OCI-LY1 (cell line): Measurements from ENCODE around the gene ZNF90.
"Not testable (repeated sequence)": the region's sequence is repeated elsewhere in the genome, so short reads cannot be mapped to it uniquely, and the experiment has no call there.

Source experiments
- H2AFZ ChIP-seq: fragments of 200-600 bp; sonication (generic), shearing (Covaris generic); 2 replicates; pipeline ENCODE4 v1.6.0; 2014; ENCODE audit warnings: antibody characterized with exemption, mild to moderate bottlenecking, low read length
- H3F3A ChIP-seq: fragments of 200-600 bp; sonication (generic), shearing (Covaris generic); 2 replicates; pipeline ENCODE4 v1.6.0; 2014; ENCODE audit warnings: mild to moderate bottlenecking, antibody characterized with exemption, low read length, moderate library complexity; ENCODE audit not compliant: insufficient read depth
- H3K27ac ChIP-seq: fragments of 200-600 bp; sonication (generic); 2 replicates; pipeline ENCODE4 v1.5.1; 2014; ENCODE audit warnings: low read length, mixed run types, mild to moderate bottlenecking, low read depth; ENCODE audit not compliant: poor library complexity, severe bottlenecking
- H3K27me3 ChIP-seq: fragments of 200-600 bp; sonication (generic); 2 replicates; pipeline ENCODE4 v1.6.0; 2014; ENCODE audit warnings: antibody characterized with exemption, mild to moderate bottlenecking, low read length, moderate library complexity; ENCODE audit not compliant: insufficient read depth
- H3K36me3 ChIP-seq: fragments of 200-600 bp; sonication (generic); 2 replicates; pipeline ENCODE4 v1.6.1; 2014; ENCODE audit warnings: mild to moderate bottlenecking, antibody characterized with exemption, low read length, moderate library complexity, mixed read lengths; ENCODE audit not compliant: insufficient read depth
- H3K4me1 ChIP-seq: fragments of 200-600 bp; sonication (generic); 2 replicates; pipeline ENCODE4 v1.5.1; 2014; ENCODE audit warnings: mild to moderate bottlenecking, low read length, moderate library complexity; ENCODE audit not compliant: insufficient read depth, severe bottlenecking
- H3K4me2 ChIP-seq: fragments of 200-600 bp; sonication (generic), shearing (Covaris generic); 2 replicates; pipeline ENCODE4 v1.6.1; 2014; ENCODE audit warnings: low read length
- H3K4me3 ChIP-seq: fragments of 200-600 bp; sonication (generic); 2 replicates; pipeline ENCODE4 v1.5.1; 2014; ENCODE audit warnings: low read length, low read depth, mild to moderate bottlenecking, mixed read lengths; ENCODE audit not compliant: poor library complexity, severe bottlenecking
- H3K79me2 ChIP-seq: fragments of 200-600 bp; shearing (Covaris generic); 2 replicates; pipeline ENCODE4 v1.6.1; 2016; ENCODE audit warnings: mixed run types, low read length, mixed read lengths; ENCODE audit not compliant: insufficient read depth
- H3K9ac ChIP-seq: fragments of 200-600 bp; sonication (generic), shearing (Covaris generic); 2 replicates; pipeline ENCODE4 v1.6.1; 2014; ENCODE audit warnings: mild to moderate bottlenecking, low read length, mixed read lengths
- H3K9me2 ChIP-seq: fragments of 200-600 bp; sonication (generic), shearing (Covaris generic); 2 replicates; pipeline ENCODE4 v1.6.1; 2014; ENCODE audit warnings: low read depth, mild to moderate bottlenecking, low read length, mixed read lengths
- H3K9me3 ChIP-seq: fragments of 200-600 bp; shearing (Covaris generic); 2 replicates; pipeline ENCODE4 v1.6.1; 2014; ENCODE audit warnings: low read length, mixed read lengths
- H4K20me1 ChIP-seq: fragments of 200-600 bp; sonication (generic), shearing (Covaris generic); 2 replicates; pipeline ENCODE4 v1.6.0; 2016; ENCODE audit warnings: mild to moderate bottlenecking, low read length; ENCODE audit not compliant: insufficient read depth
- EZH2 ChIP-seq: fragments of 200-600 bp; sonication (generic), shearing (Covaris generic); IDR thresholded peaks from 2 replicates; pipeline ENCODE4 v1.8.0; 2017; ENCODE audit warnings: borderline replicate concordance, mixed run types, mild to moderate bottlenecking, antibody characterized with exemption, low read length, moderate library complexity, mixed read lengths
- TF ChIP-seq, protein P1 (sequence below): fragments of 200-600 bp; sonication (generic), shearing (Covaris generic); IDR thresholded peaks from 2 replicates; pipeline ENCODE4 v1.5.1; 2017; ENCODE audit warnings: mild to moderate bottlenecking, antibody characterized with exemption, low read length, moderate library complexity, mixed read lengths

ZNF90 gene

DNA sequence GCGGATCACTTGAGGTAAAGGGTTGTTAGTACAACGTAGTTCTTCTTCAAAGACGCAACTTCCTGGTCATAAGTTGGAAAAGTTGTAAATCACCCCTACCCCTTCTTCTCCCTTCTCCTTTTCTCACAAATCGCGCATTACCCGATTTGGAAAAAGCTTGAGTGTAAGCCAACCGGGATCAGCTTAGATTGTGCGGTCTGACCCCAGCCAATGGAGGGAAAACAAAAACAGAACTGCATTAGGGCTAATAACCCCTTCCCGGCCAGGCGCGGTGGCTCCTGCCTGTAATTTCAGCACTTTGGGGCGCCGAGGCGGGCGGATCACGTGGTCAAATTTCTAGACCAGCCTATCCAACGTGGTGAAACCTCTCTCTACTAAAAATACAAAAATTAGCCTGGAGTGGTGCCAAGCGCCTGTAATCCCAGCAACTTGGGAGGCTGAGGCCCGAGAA is 806 bp downstream of the ZNF90 start:
- H3K79me2 ChIP-seq = no peaks in the 10 kb centered on the region; the same call in 1 of the 2 replicates

DNA sequence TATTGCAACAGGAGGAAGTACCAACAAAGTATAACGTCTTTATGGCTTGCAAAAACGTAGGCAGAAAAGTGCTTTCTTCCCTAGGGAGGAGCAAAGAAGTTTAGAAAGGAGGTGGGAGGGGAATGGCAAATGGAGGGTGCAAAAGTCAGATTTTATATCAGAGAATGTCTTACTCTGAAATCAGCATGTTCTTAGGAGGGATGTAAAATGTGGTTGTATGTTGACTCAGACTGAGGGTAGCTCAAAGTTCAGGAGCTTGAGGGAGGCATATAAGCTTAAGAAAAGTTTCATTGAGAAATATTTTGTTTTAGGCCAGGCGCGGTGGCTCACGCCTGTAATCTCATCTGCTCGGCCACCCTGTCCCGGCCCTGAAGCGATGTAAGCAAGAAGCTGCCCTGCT is 1.7 kb downstream of the ZNF90 start:
- Histone ChIP-seq H4K20me1 (no peaks in the 10 kb centered on the region), H3K79me2 (no peaks in the 10 kb centered on the region; the same call in 1 of the 2 replicates), H3K9me3 (no peaks in the 10 kb centered on the region), H3K9ac (no peak overlapping the region), H2AFZ (no peak overlapping the region), H3K4me3 (peak overlapping the region; percentile 69), H3K27ac (no peak overlapping the region), H3K27me3 (no peaks in the 10 kb centered on the region), H3K4me2 (no peak overlapping the region; the same call in 1 of the 2 replicates), H3K4me1 (peaks cover 8% of the 10 kb centered on the region), H3K9me2 (no peaks in the 10 kb centered on the region), H3F3A (no peaks in the 10 kb centered on the region), H3K36me3 (peaks cover 5% of the 10 kb centered on the region; the same call in 1 of the 2 replicates)
- no peak for TF ChIP-seq EZH2
- TF ChIP-seq, protein P1, sequence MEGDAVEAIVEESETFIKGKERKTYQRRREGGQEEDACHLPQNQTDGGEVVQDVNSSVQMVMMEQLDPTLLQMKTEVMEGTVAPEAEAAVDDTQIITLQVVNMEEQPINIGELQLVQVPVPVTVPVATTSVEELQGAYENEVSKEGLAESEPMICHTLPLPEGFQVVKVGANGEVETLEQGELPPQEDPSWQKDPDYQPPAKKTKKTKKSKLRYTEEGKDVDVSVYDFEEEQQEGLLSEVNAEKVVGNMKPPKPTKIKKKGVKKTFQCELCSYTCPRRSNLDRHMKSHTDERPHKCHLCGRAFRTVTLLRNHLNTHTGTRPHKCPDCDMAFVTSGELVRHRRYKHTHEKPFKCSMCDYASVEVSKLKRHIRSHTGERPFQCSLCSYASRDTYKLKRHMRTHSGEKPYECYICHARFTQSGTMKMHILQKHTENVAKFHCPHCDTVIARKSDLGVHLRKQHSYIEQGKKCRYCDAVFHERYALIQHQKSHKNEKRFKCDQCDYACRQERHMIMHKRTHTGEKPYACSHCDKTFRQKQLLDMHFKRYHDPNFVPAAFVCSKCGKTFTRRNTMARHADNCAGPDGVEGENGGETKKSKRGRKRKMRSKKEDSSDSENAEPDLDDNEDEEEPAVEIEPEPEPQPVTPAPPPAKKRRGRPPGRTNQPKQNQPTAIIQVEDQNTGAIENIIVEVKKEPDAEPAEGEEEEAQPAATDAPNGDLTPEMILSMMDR = no peak

More for the DNA sequence above, 806 bp downstream of the ZNF90 start:
- Histone ChIP-seq H3K27ac (no peak overlapping the region), H3K27me3 (no peaks in the 10 kb centered on the region), H2AFZ (no peak overlapping the region), H4K20me1 (no peaks in the 10 kb centered on the region), H3K4me2 (peak overlapping the region; percentile 59), H3F3A (no peaks in the 10 kb centered on the region), H3K9ac (peak overlapping the region; percentile 50), H3K9me3 (no peaks in the 10 kb centered on the region), H3K36me3 (peaks cover 5% of the 10 kb centered on the region; the same call in 1 of the 2 replicates), H3K9me2 (no peaks in the 10 kb centered on the region), H3K4me3 (peak overlapping the region; percentile 69), H3K4me1 (peaks cover 8% of the 10 kb centered on the region)
- TF ChIP-seq EZH2 = no peak
- TF ChIP-seq, protein P1 = no peak

DNA sequence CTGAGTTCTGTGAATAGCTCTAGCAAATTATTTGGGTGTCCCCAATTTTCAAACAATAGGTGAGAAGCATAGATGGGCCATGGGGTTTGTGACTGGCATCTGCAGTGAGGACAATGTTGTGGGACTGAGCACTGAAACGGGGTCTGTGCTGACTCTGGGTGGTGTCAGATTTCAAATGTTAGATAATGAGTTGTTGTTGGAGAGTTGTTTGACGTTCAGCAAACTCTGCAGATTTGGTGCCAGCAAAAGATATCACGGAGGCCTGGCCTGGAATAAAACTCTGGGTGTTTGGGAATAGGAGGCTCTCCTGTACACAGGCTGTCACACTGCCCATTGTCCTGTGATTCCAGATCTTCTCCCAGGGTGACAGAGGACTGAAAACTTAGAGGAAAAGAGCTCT is 2.9 kb downstream of the ZNF90 start:
- no peak for TF ChIP-seq EZH2
- TF ChIP-seq, protein P1 = no peak
- H3K79me2 ChIP-seq = no peaks in the 10 kb centered on the region; the same call in 1 of the 2 replicates
- H3K4me3 ChIP-seq = no peak overlapping the region

DNA sequence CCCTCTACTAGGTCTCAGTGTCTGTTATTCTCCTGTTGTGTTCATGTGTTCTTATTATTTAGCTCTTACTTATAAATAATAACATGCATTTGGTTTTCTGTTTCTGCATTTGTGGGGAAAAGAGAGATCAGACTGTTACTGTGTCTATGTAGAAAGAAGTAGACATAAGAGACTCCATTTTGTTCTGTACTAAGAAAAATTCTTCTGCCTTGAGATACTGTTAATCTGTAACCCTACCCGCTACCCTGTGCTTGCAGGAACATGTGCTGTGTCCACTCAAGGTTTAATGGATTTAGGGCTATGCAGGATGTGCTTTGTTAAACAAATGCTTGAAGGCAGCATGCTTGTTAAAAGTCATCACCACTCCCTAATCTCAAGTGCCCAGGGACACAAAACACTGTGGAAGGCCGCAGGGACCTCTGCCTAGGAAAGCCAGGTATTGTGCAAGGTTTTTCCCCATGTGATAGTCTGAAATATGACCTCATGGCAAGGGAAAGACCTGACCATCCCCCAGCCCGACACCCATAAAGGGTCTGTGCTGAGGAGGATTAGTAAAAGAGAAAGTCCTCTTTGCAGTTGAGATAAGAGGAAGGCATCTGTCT is 4.5 kb downstream of the ZNF90 start:
- H3F3A ChIP-seq, H2AFZ ChIP-seq, H3K4me1 ChIP-seq, H3K9me2 ChIP-seq, H3K9me3 ChIP-seq, H3K9ac ChIP-seq, H3K36me3 ChIP-seq, H3K27ac ChIP-seq, H3K79me2 ChIP-seq, H3K4me3 ChIP-seq, H4K20me1 ChIP-seq, H3K27me3 ChIP-seq, H3K4me2 ChIP-seq: not testable (repeated sequence)

More for the DNA sequence above, 2.9 kb downstream of the ZNF90 start:
- peaks cover 5% of the 10 kb centered on the region; the same call in 1 of the 2 replicates for H3K36me3 ChIP-seq
- peaks cover 8% of the 10 kb centered on the region for H3K4me1 ChIP-seq
- no peak overlapping the region for H3K9ac ChIP-seq
- H4K20me1 ChIP-seq = no peaks in the 10 kb centered on the region
- H3K9me3 ChIP-seq = no peaks in the 10 kb centered on the region
- no peak overlapping the region for H2AFZ ChIP-seq
- no peaks in the 10 kb centered on the region for H3K9me2 ChIP-seq
- H3K27ac ChIP-seq = no peak overlapping the region
- no peaks in the 10 kb centered on the region for H3F3A ChIP-seq
- no peak overlapping the region for H3K4me2 ChIP-seq
- H3K27me3 ChIP-seq = no peaks in the 10 kb centered on the region

DNA sequence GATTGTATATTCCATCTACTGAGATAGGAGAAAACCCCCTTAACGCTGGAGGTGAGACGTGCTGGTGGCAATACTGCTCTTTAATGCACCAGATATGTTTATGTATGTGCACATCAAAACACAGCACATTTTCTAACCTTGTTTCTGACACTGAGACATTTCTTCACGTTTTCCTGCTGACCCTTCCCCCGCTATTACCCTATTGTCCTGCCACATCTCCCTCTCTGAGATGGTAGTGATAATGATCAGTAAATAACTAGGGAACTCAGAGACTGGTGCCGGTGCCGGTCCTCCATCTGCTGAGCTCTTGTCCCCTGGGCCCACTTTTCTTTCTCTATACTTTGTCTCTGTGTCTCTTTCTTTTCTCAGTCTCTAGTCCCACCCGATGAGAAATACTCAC is 5.1 kb downstream of the ZNF90 start:
- not testable (repeated sequence) for H3K4me3 ChIP-seq, H2AFZ ChIP-seq, H3K4me1 ChIP-seq, H3K27me3 ChIP-seq, H3K36me3 ChIP-seq, H3F3A ChIP-seq, H3K9ac ChIP-seq, H3K79me2 ChIP-seq, H3K4me2 ChIP-seq, H3K9me2 ChIP-seq, H3K27ac ChIP-seq, H3K9me3 ChIP-seq, H4K20me1 ChIP-seq
